ENCODE data around the gene COPA.
"Not testable (repeated sequence)": the region's sequence is repeated elsewhere in the genome, so short reads cannot be mapped to it uniquely, and the experiment has no call there.

COPA gene

GRCh38 chr1:160342953-160343869 lies at the start of gene COPA, which contains the start of gene NCSTN:
TSS of gene COPA (minus strand) at chr1:160343250. CDS start at chr1:160343170, 80 bp downstream.
TSS of gene NCSTN (plus strand) at chr1:160343383. CDS start at chr1:160343397, 14 bp downstream.
- in situ Hi-C loops (cut with HindIII; ENCODE audit: low sequenced_read_pairs): no loop called here

GRCh38 chr1:160388406-160388805 lies 45.4 kb upstream of the COPA start:
- in situ Hi-C loops (cut with HindIII; ENCODE audit: low sequenced_read_pairs): not testable (repeated sequence)

GRCh38 chr1:160384812-160385211 lies 41.8 kb upstream of the COPA start:
- in situ Hi-C loops (cut with HindIII; ENCODE audit: low sequenced_read_pairs): not testable (repeated sequence)

- in situ Hi-C loops (cut with HindIII; ENCODE audit: low sequenced_read_pairs): no loop called here
Measured at GRCh38 chr1:160377585-160378206, 34.6 kb upstream of the COPA start.

DNA sequence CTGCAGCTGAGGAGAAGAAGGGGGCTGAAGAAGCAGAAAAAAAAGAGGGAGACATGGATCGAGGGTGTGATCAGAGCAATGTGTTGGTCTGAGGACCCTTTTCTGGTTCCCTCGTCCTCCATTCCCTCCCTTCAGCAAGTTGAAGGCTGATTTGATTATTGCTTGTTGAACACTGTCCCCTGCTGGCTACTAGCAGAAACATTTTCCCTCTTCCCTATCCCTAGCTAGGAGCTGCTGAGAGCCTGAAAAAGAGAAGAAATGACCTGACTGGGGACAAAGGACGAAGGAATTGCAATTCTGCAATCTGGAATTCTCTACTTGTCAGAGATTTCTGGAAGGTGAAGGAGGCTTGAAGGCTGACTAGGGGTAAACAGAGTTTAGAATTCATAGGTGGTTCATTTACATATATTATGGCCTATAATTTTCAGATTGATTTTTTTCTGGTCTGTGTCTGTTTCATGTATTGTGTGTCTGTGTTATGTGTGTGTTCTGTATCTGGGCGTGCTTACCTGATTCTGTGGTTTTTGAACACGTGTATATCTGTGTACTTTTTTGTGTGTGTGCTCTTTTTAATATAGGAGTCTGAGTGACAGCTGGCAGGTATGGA lies 33.6 kb upstream of the COPA start:
- in situ Hi-C loops (cut with HindIII; ENCODE audit: low sequenced_read_pairs): no loop called here

DNA sequence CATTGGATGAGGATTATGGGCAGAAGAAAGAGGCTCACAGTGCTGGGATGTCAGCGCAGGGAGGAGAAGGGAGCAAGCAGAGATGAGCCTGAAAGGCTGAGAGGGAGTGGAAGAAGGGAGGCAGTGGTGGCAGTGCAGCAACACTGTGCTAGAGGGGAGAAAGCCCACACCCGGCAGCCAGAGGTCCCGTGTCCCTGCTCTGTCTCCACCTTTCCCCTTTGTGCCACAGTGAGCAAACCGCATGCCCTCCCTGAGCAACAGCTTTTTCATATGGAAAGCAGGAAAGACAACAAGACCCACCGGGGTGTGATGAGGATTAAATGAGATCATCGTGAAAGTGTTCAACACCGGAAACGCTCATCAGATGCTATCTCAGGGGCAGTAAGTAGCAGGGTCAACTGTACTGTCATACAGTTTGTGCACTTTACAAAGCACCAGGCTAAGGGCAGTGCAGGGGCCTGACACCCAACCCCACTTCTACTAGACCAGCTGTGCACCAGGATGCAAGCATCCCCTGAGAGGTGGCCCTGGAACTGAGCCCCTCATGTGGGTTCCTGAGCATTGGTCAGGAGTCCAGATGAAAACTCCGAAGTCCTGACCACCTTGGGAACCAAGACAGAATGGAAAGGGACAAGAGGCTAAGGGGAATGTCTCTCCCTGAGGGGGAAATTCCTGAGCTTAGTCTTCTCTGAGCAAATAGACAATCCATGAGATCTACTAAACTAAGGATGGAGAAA lies 32.9 kb upstream of the COPA start:
- in situ Hi-C loops (cut with HindIII; ENCODE audit: low sequenced_read_pairs): no loop called here

DNA sequence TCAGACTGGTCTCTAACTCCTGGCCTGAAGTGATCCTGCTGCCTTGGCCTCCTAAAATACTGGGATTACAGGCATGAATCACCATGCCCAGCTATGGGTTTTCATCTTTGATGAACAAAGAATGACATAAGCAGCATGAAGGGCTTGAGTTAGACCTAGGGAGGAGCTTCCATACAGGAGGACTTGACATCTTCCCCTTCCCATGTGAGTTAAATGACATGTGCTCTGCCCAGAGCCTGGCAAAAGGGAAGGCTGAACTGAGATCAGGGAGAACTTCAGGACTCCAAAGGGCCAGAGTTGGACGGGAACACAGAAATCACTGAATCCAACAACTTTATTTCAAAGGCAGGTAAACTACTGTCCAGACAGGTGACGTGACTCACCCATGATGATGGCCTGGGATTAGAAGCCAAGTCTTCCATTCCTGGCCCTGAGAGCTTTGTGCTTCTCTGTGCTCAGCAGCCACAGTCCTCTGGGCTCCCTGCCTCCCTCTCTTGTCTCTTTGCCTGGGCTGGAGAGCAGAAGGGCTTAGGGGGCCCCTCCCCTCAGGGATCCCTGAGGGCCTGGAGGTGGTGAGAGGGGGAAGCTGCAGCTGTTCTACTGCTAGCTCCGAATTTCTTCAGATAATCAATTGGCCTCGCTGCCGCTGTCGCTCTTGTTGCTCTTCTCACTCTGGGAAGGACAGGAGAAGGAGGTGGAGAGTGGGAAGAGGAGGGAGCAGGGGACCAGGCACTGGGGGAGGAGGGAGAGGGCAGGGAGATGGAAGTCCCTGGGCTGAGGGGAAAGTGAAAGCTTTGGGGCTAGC lies 31.5 kb upstream of the COPA start:
- in situ Hi-C loops (cut with HindIII; ENCODE audit: low sequenced_read_pairs): no loop called here

GRCh38 chr1:160373696-160374095 lies 30.6 kb upstream of the COPA start:
- in situ Hi-C loops (cut with HindIII; ENCODE audit: low sequenced_read_pairs): no loop called here

GRCh38 chr1:160371756-160372155 lies 28.7 kb upstream of the COPA start:
- in situ Hi-C loops (cut with HindIII; ENCODE audit: low sequenced_read_pairs): no loop called here

DNA sequence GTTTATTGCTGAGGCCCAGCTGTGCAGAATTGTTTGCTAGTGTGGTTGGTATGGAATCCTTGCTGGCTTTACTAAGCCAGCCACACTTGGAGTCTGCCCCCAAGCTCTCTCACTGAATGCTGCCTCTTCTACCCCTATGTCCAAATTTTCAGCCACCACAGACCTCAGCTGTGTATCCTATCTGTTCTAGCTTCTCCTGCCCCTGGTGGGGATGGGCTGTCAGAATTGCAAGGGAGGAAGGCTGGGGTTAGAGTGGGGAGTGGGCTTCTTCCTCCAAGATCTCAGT lies 28.2 kb upstream of the COPA start:
- in situ Hi-C loops (cut with HindIII; ENCODE audit: low sequenced_read_pairs): no loop called here

DNA sequence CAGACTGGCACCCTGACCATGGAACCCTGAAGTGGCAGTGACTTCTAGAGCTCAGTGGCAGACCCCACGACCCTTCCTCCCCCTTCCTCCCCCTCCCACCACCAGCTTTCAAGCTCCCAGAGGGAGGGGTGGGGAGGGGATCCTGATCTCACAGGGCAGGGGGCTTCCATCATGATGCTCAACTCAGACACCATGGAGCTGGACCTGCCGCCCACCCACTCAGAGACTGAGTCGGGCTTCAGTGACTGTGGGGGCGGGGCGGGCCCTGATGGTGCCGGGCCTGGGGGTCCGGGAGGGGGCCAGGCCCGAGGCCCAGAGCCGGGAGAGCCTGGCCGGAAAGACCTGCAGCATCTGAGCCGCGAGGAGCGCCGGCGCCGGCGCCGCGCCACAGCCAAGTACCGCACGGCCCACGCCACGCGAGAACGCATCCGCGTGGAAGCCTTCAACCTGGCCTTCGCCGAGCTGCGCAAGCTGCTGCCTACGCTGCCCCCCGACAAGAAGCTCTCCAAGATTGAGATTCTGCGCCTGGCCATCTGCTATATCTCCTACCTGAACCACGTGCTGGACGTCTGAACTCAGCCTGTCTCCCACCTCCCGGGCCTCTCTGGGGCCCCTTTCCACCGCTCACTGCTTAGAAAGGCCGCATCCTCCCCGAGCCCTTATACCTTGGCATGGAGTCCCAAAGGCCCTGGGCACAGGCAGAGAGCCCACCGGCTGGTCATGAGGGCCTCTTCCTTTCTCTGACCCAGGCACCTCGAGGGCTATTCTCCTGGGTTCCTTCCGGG lies 27.7 kb upstream of the COPA start:
- in situ Hi-C loops (cut with HindIII; ENCODE audit: low sequenced_read_pairs): no loop called here

GRCh38 chr1:160369087-160369486 lies 26.0 kb upstream of the COPA start:
- in situ Hi-C loops (cut with HindIII; ENCODE audit: low sequenced_read_pairs): no loop called here

- in situ Hi-C loops (cut with HindIII; ENCODE audit: low sequenced_read_pairs): no loop called here
Measured at GRCh38 chr1:160367934-160368923, 25.2 kb upstream of the COPA start.

DNA sequence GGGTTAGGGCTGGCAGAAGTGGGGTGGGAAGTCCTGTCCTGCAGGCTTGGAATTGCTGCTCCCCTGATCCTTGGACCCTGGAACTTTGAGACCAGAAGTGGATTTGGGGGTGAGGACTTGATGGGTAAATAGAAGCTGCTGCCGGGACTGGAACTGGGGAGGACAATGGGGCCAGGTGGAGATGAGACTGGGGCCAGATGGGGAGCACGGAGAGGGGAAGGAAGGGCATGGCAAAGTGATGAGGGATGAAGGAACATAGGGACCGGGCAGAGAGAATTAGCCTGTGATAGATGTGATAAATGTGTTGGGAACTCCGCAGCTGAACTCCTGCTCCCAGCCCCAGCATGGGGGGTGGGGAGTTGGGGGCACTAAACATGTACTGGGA lies 24.5 kb upstream of the COPA start:
- in situ Hi-C loops (cut with HindIII; ENCODE audit: low sequenced_read_pairs): no loop called here

DNA sequence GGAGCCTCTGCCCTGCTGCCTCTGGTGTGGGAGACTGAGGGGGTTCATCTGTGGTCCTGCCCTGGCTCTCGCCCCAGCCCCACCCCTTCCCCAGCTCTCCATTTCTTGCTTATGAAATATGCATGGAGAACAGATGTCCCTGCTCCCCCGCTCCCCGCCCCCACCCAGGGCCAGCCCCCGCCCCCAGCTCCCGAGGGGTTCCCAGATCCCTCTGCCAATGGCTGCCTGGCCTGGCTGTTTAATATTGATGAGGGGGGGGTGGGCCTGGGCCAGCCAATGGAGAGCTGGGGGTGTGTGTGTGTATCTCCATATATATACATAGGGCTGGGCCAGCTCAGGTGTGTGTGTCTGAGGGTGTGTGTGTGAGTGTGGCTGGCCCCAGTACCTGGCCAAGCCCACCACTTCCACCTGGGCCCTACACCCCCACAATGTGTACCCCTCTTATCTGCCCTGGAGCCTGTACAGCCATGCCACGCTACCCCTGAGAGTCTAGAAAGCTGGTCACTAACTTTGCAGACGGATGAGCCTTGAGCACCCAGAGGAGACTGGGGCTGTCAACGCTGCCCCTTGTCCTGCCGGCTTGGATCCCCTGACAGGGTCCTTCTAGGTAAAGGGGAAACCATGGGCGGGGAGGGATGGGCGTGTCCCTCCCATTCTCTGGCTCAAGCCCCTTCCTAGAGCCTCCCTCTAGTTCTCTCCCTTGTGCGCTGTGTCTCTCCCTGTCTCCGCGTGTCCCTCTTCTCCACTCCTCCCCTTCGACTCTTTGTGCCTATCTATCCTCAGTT lies 23.9 kb upstream of the COPA start, which contains the start of gene NHLH1:
NHLH1 (plus strand) TSS at position 341 of the 785 bp plus-strand sequence. CDS start 3,661 bp downstream, outside the sequence.
- in situ Hi-C loops (cut with HindIII; ENCODE audit: low sequenced_read_pairs): no loop called here

GRCh38 chr1:160365325-160365724 lies 22.3 kb upstream of the COPA start:
- in situ Hi-C loops (cut with HindIII; ENCODE audit: low sequenced_read_pairs): no loop called here

GRCh38 chr1:160363951-160364735 lies 21.1 kb upstream of the COPA start:
- in situ Hi-C loops (cut with HindIII; ENCODE audit: low sequenced_read_pairs): no loop called here

Data from DLD1 (cell line).